GM06990 (cell line): ENCODE data around the gene FAM107A.

Experiments used
- DNase-seq: peaks from one replicate; pipeline ENCODE4 v3.0.0-alpha.2; 2011; ENCODE audit not compliant: insufficient read length; ENCODE audit errors: extremely low read depth
- H3K27me3 ChIP-seq: replicated peaks from 2 replicates; pipeline ENCODE4 v1.6.0; 2011; ENCODE audit warnings: low read length; ENCODE audit not compliant: control insufficient read depth, insufficient read depth
- H3K36me3 ChIP-seq: 2 replicates; pipeline ENCODE4 v1.5.1; 2011; ENCODE audit warnings: low read length; ENCODE audit not compliant: control insufficient read depth, insufficient read depth
- H3K4me3 ChIP-seq: replicated peaks from 2 replicates; pipeline ENCODE4 v1.5.1; 2011; ENCODE audit warnings: low read depth, mild to moderate bottlenecking, control low read depth, low read length
- TF ChIP-seq, protein P1 (sequence below): IDR thresholded peaks from 2 replicates; pipeline ENCODE4 v1.5.1; 2011; ENCODE audit warnings: low read length, control low read depth, mild to moderate bottlenecking, inconsistent platforms; ENCODE audit not compliant: insufficient read depth, poor library complexity, severe bottlenecking

Gene FAM107A

DNA sequence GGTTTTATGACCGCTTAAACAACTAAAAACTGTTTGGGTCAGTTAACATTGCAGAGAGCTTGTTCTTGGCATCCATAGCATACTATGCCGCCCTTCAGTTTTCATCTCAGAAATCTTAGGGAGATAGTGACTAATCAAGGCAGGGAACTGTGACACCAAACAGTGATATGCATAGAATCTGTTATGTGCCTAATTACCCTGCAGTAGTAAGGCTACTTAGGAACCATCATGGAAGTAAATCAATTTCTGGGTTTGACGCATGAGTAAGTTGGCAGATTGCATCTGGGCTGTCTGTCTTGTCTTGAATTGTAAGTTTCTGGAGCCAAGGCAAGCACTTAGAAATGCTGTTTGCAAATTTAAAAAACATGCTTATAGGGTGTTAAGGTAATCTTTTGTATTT is 62.8 kb downstream of the FAM107A start:
- H3K4me3 ChIP-seq, result no peak overlapping the region
- H3K27me3 ChIP-seq, result no peaks in the 10 kb centered on the region
- TF ChIP-seq, protein P1, sequence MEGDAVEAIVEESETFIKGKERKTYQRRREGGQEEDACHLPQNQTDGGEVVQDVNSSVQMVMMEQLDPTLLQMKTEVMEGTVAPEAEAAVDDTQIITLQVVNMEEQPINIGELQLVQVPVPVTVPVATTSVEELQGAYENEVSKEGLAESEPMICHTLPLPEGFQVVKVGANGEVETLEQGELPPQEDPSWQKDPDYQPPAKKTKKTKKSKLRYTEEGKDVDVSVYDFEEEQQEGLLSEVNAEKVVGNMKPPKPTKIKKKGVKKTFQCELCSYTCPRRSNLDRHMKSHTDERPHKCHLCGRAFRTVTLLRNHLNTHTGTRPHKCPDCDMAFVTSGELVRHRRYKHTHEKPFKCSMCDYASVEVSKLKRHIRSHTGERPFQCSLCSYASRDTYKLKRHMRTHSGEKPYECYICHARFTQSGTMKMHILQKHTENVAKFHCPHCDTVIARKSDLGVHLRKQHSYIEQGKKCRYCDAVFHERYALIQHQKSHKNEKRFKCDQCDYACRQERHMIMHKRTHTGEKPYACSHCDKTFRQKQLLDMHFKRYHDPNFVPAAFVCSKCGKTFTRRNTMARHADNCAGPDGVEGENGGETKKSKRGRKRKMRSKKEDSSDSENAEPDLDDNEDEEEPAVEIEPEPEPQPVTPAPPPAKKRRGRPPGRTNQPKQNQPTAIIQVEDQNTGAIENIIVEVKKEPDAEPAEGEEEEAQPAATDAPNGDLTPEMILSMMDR, result no peak
- DNase-seq, result no peak
- no peaks in the 10 kb centered on the region for H3K36me3 ChIP-seq
